ENCODE results near the gene DOC2A.
A peak's percentile ranks its signal among the peaks of the same experiment; 100 is the strongest.

Gene DOC2A

GRCh38 chr16:30003670-30004423 lies 7.0 kb downstream of the DOC2A start:
- no peak for DNase-seq

- DNase-seq = no peak
These were observed 8.0 kb downstream of the DOC2A start for GRCh38 chr16:30002614-30003346.

- no peak for DNase-seq
These were observed 9.8 kb downstream of the DOC2A start for GRCh38 chr16:30000735-30001631.

- DNase-seq = no peak
These were observed 11.2 kb downstream of the DOC2A start for GRCh38 chr16:29999605-30000004.

- no peak for DNase-seq
These were observed 14.0 kb downstream of the DOC2A start for GRCh38 chr16:29996766-29997250.

- DNase-seq = no peak
These were observed 14.7 kb downstream of the DOC2A start, which contains the start of gene INO80E for GRCh38 chr16:29995911-29996765. INO80E (plus strand) TSS chr16:29996241; CDS start chr16:29996311, 70 bp downstream.

- peak; percentile 26 for DNase-seq
These were observed 15.4 kb downstream of the DOC2A start, which contains the start of gene HIRIP3 for GRCh38 chr16:29995324-29995910. HIRIP3 (minus strand) TSS chr16:29995617; CDS start chr16:29995605, 12 bp downstream.

GRCh38 chr16:29994600-29995323 lies 16.1 kb downstream of the DOC2A start:
- no peak for DNase-seq

GRCh38 chr16:29993903-29994599 lies 16.8 kb downstream of the DOC2A start:
- DNase-seq = no peak

- DNase-seq = no peak
These were observed 17.5 kb downstream of the DOC2A start for GRCh38 chr16:29993191-29993902.

GRCh38 chr16:29992344-29992967 lies 18.4 kb downstream of the DOC2A start:
- no peak for DNase-seq

- no peak for DNase-seq
These were observed 19.3 kb downstream of the DOC2A start for GRCh38 chr16:29991571-29991904.

GRCh38 chr16:29990883-29991570 lies 19.8 kb downstream of the DOC2A start:
- no peak for DNase-seq

- DNase-seq = no peak
These were observed 20.8 kb downstream of the DOC2A start for GRCh38 chr16:29990034-29990433.

GRCh38 chr16:29989111-29989858 lies 21.5 kb downstream of the DOC2A start:
- DNase-seq = no peak

- no peak for DNase-seq
These were observed 22.3 kb downstream of the DOC2A start for GRCh38 chr16:29988346-29989075.

Data from NCI-H2081 treated with DMSO at 0.1 percent for 48 hours (cell line).